22Rv1 (cell line): ENCODE data around the gene ERN2.
"Not testable (repeated sequence)": the region's sequence is repeated elsewhere in the genome, so short reads cannot be mapped to it uniquely, and the experiment has no call there.

Experiments
- H3K27ac ChIP-seq: fragments of 450-650 bp; 2 replicates; pipeline ENCODE4 v1.5.1; 2017
- ZFX ChIP-seq: fragments of 450-650 bp; IDR thresholded peaks from 2 replicates; pipeline ENCODE4 v1.6.1; 2017; ENCODE audit warnings: antibody characterized with exemption, borderline replicate concordance
- TF ChIP-seq, protein P1 (sequence below): fragments of 450-650 bp; IDR thresholded peaks from 2 replicates; pipeline ENCODE4 v1.5.1; 2017; ENCODE audit warnings: mild to moderate bottlenecking

Gene ERN2

GRCh38 chr16:23748630-23749029 lies 35.6 kb upstream of the ERN2 start:
- TF ChIP-seq, protein P1, sequence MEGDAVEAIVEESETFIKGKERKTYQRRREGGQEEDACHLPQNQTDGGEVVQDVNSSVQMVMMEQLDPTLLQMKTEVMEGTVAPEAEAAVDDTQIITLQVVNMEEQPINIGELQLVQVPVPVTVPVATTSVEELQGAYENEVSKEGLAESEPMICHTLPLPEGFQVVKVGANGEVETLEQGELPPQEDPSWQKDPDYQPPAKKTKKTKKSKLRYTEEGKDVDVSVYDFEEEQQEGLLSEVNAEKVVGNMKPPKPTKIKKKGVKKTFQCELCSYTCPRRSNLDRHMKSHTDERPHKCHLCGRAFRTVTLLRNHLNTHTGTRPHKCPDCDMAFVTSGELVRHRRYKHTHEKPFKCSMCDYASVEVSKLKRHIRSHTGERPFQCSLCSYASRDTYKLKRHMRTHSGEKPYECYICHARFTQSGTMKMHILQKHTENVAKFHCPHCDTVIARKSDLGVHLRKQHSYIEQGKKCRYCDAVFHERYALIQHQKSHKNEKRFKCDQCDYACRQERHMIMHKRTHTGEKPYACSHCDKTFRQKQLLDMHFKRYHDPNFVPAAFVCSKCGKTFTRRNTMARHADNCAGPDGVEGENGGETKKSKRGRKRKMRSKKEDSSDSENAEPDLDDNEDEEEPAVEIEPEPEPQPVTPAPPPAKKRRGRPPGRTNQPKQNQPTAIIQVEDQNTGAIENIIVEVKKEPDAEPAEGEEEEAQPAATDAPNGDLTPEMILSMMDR: no peak
- no peak for TF ChIP-seq ZFX
- H3K27ac ChIP-seq: no peak overlapping the region

DNA sequence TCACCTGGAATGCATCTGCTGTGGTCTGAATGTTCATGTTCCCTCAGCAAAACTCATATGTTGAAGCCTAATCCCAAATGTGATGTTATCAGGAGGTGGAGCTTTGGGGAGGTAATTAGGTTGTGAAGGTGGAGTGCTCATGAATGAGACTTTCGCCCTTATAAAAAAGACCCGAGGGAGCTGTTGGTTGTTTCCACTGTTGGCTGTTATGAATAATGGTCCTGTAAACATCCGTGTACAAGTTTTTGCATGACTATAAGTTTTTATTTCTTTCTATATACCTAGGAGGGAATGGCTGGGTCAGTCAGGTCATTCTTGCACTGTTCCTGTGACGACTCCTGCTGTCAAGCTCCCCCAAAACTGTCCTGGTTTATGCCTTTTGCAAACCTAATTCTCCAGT lies 32.2 kb upstream of the ERN2 start:
- TF ChIP-seq, protein P1: no peak
- no peak for TF ChIP-seq ZFX
- H3K27ac ChIP-seq: no peak overlapping the region

DNA sequence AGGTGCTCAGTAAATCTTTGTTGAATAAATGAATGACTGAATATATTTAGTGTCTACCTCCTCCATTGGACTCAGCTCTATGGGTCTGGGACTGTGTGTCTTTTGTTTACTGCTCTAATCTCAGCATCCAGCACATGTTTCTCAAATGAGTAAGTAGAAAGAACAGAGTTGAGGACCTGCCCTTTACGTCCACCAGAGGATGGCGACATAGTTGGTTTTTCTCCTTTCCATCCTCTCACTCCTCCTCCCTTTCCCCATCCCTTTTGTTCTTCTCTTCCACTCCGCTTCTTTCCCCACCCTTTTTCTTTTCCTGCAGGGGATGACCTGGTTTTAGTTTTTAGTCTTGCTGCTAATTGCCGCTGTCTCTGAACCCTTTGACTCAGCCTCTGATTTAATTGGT lies 29.7 kb upstream of the ERN2 start:
- TF ChIP-seq ZFX: no peak
- TF ChIP-seq, protein P1: no peak
- H3K27ac ChIP-seq: no peak overlapping the region

- no peak overlapping the region for H3K27ac ChIP-seq
- no peak for TF ChIP-seq ZFX
- TF ChIP-seq, protein P1: no peak
Measured at GRCh38 chr16:23741675-23742303, 28.8 kb upstream of the ERN2 start.

DNA sequence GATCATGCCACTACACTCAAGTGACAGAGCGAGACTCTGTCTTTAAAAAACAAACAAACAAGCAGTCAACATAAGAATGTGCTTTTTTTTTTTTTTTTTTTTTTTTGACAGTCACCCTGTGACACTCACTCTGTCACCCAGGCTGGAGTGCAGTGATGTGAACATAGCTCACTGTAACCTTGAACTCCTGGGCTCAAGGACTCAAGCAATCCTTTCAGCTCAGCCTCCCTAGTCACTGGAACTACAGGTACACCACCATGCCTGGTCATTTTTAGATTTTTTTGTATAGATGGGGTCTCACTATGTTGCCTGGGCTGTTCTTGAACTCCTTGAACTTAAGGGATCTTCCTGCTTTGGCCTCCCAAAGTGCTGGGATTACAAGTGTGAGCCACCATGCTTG lies 26.5 kb upstream of the ERN2 start:
- TF ChIP-seq, protein P1: no peak
- no peak for TF ChIP-seq ZFX
- no peak overlapping the region for H3K27ac ChIP-seq

DNA sequence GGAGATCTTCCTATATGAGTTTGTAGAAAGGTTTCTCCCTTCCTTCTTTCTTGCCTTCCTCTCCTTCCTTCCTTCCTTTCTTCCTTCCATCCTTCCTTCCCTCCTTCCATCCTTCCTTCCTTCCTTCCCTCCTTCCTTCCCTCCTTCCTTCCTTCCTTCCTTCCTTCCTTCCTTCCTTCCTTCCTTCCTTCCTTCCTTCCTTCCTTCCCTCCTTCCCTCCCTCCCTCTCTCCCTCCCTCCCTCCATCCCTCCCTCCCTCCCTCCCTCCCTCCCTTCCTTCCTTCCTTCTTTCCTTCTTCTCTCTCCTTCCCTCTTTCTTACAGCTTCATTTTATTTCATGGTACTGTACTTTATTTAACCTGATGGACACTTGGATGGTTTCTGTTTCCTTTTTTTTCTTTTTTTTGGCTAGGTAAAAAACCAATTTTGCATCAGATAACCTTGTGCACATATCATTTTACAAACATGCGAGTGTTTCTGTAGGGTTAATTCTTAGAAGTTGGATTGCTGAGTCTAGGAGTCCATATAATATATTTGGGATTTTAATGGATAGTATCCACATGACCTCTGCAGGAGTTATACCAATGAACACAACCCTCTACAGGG lies 24.5 kb upstream of the ERN2 start:
- not testable (repeated sequence) for H3K27ac ChIP-seq

DNA sequence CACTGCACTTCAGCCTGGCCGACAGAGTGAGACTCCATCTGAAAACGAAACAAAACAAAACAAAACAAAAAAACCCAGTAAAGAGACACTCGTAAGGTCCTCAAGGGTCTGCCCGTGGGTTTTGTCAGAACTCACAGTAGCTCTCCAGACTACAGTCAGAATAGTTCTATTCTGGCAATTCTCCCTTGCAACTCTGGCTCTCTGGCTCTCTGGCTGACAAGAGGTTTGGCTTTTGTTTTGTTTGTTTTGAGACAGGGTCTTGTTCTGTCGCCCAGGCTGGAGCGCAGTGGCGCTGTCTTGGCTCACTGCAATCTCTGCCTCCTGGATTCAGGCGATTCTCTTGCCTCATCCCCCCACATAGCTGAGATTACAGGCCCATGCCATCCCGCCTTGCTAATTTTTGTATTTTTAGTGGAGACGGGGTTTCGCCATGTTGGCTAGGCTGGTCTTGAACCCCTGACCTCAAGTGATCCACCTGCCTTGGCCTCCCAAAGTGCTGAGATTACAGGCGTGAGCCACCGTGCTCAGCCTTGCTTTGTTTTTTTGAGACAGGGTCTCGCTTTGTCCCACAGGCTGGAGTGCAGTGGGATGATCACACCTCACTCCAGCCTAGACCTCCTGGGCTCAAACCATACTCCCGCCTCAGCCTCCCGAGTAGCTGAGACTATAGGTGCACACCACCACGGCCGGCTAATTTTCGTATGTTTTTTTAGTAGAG lies 21.3 kb upstream of the ERN2 start:
- H3K27ac ChIP-seq: no peak overlapping the region
- TF ChIP-seq ZFX: no peak
- TF ChIP-seq, protein P1: no peak
